Endothelial cell of umbilical vein (primary cell): ENCODE measurements around the gene ANGPTL4. TPM values are rescaled to one million over a fixed set of nuclear protein-coding genes. Genes with fewer than 3 reads are reported as not detected.

ENCODE experiments used
- BruUV-seq: library from RNA; stranded (reverse); fragments of 400-500 nt; replicated peaks from 2 replicates; lab custom pipeline; 2021; lab: Mats Ljungman, UMichigan
- CTCF ChIA-PET: fragments of 300-600, 350-600 bp; sonication (Branson Sonifier 250); formaldehyde crosslinking; loops from one replicate; lab custom pipeline; 2021; ENCODE audit warnings: antibody characterized with exemption, inconsistent platforms; lab: Charles Lee
- POLR2A ChIA-PET: fragments of 300-600, 350-600 bp; sonication (Branson Sonifier 250); formaldehyde crosslinking; loops from one replicate; lab custom pipeline; 2021; ENCODE audit warnings: antibody characterized with exemption, inconsistent platforms; lab: Charles Lee
- DNase-seq: peaks from one replicate; pipeline ENCODE4 v3.0.0-alpha.2; 2011; ENCODE audit warnings: low read depth, low spot score
- FAIRE-seq: peaks from 2 replicates; lab custom pipeline; 2011; peaks lifted over from hg19 to GRCh38; lab: Jason Lieb, UNC
- H2AFZ ChIP-seq: 2 replicates; pipeline ENCODE4 v1.6.0; 2012; ENCODE audit warnings: low read depth, low read length, control low read depth, inconsistent platforms
- H3K27ac ChIP-seq: 2 replicates; pipeline ENCODE4 v1.5.1; 2011; ENCODE audit warnings: low read depth, mild to moderate bottlenecking, control low read depth, low read length, moderate library complexity; ENCODE audit not compliant: insufficient read depth
- H3K27me3 ChIP-seq, 2 experiments: 2 replicates each; pipeline versions ENCODE4 v1.6.0 to v1.6.1; 2011; ENCODE audit warnings: low read length in 2 of 2, mixed read lengths in 1 of 2; ENCODE audit not compliant: control insufficient read depth in 2 of 2, insufficient read depth in 2 of 2
- H3K36me3 ChIP-seq, 2 experiments: 2 replicates in 1 of 2; 3 replicates in 1 of 2; pipeline ENCODE4 v1.5.1; 2011; ENCODE audit warnings: low read length in 2 of 2, mild to moderate bottlenecking in 1 of 2, moderate library complexity in 1 of 2; ENCODE audit not compliant: control insufficient read depth in 2 of 2, insufficient read depth in 2 of 2; ENCODE audit errors: extremely low read depth in 1 of 2
- H3K4me1 ChIP-seq: 3 replicates; pipeline ENCODE4 v1.5.1; 2011; ENCODE audit warnings: mild to moderate bottlenecking, low read length; ENCODE audit not compliant: control insufficient read depth, insufficient read depth; ENCODE audit errors: extremely low read depth
- H3K4me2 ChIP-seq: 2 replicates; pipeline ENCODE4 v1.6.1; 2011; ENCODE audit warnings: low read length, control low read depth, mixed read lengths; ENCODE audit not compliant: insufficient read depth
- H3K4me3 ChIP-seq, 3 experiments: fragments of 200-600 bp in 1 of 3; sonication (generic), shearing (Covaris generic) in 1 of 3; replicated peaks in 1 of 3; 2 replicates each; pipeline ENCODE4 v1.5.1; 2011 to 2016; ENCODE audit warnings: control low read depth in 3 of 3, low read length in 3 of 3, mild to moderate bottlenecking in 2 of 3, inconsistent platforms in 1 of 3, low read depth in 1 of 3, moderate library complexity in 1 of 3; ENCODE audit not compliant: insufficient read depth in 1 of 3
- H3K79me2 ChIP-seq: 2 replicates; pipeline ENCODE4 v1.6.0; 2012; ENCODE audit warnings: low read length, inconsistent platforms; ENCODE audit not compliant: control insufficient read depth, insufficient read depth
- H3K9ac ChIP-seq: replicated peaks from 2 replicates; pipeline ENCODE3; 2011; ENCODE audit warnings: low read length, control low read depth; ENCODE audit not compliant: insufficient read depth; ENCODE audit errors: extremely low read depth
- H3K9me1 ChIP-seq: replicated peaks from 3 replicates; pipeline ENCODE4 v1.6.0; 2011; ENCODE audit warnings: mild to moderate bottlenecking, low read length; ENCODE audit not compliant: control insufficient read depth, insufficient read depth; ENCODE audit errors: extremely low read depth
- H3K9me3 ChIP-seq: replicated peaks from 2 replicates; pipeline ENCODE4 v1.5.1; 2012; ENCODE audit warnings: low read length, inconsistent platforms; ENCODE audit not compliant: control insufficient read depth, insufficient read depth
- H4K20me1 ChIP-seq: replicated peaks from 2 replicates; pipeline ENCODE3; 2011; ENCODE audit warnings: mild to moderate bottlenecking, low read length; ENCODE audit not compliant: control insufficient read depth, insufficient read depth; ENCODE audit errors: extremely low read depth
- EZH2 ChIP-seq: IDR thresholded peaks from 2 replicates; pipeline ENCODE4 v1.6.1; 2012; ENCODE audit warnings: borderline replicate concordance, low read depth, mild to moderate bottlenecking, moderate library complexity, low read length, inconsistent platforms; ENCODE audit not compliant: severe bottlenecking
- FOS ChIP-seq: IDR thresholded peaks from 2 replicates; pipeline ENCODE4 v1.6.1; 2011; ENCODE audit warnings: mild to moderate bottlenecking, low read length, moderate library complexity, borderline replicate concordance; ENCODE audit not compliant: insufficient read depth
- GATA2 ChIP-seq: IDR thresholded peaks from 2 replicates; pipeline ENCODE4 v1.7.0; 2011; ENCODE audit warnings: low read depth, mild to moderate bottlenecking, moderate library complexity, mixed read lengths, low read length; ENCODE audit not compliant: insufficient read length, insufficient read depth
- JUN ChIP-seq: IDR thresholded peaks from 2 replicates; pipeline ENCODE4 v1.6.1; 2011; ENCODE audit warnings: borderline replicate concordance, low read depth; ENCODE audit not compliant: insufficient read length, insufficient read depth
- MYC ChIP-seq: IDR thresholded peaks from one replicate; pipeline ENCODE4 v1.6.1; 2011; ENCODE audit warnings: mild to moderate bottlenecking, low read depth, low read length
- POLR2A ChIP-seq: IDR thresholded peaks from 2 replicates; pipeline ENCODE4 v1.6.1; 2012; ENCODE audit warnings: low read depth, mild to moderate bottlenecking, control low read depth, low read length
- POLR2AphosphoS5 ChIP-seq: IDR thresholded peaks from 2 replicates; pipeline ENCODE4 v1.6.1; 2012; ENCODE audit warnings: low read depth, mild to moderate bottlenecking, control low read depth, low read length, moderate library complexity; ENCODE audit not compliant: insufficient read depth
- dilution Hi-C: fragments of 300-500 bp; cut with MboI; formaldehyde crosslinking; loops from one replicate; pipeline ENCODE4 v1.15.0; 2019; ENCODE audit warnings: low sequenced_read_pairs; ENCODE audit not compliant: extremely low pct_ligation_motif_present
- intact Hi-C: fragments of 100-400 bp; cut with micrococcal nuclease; formaldehyde crosslinking; loops from one replicate; pipeline ENCODE4 v1.10.0; 2022
- polyA plus RNA-seq, 4 experiments: library from polyadenylated mRNA; depleted of rRNA in 3 of 4; stranded (reverse) in 3 of 4; unstranded in 1 of 4; fragments of >200 nt; gene quantifications; 2 replicates each; pipeline versions ENCODE4 v1.2.1 to v1.2.3, GENCODE V29; 2011 to 2012; ENCODE audit warnings: missing spikeins in 1 of 4
- total RNA-seq: library from RNA; stranded (reverse); gene quantifications from 2 replicates; pipeline ENCODE4 v1.2.3, GENCODE V29; 2021
- TF ChIP-seq, protein P1 (sequence below): IDR thresholded peaks from 2 replicates; pipeline ENCODE4 v1.6.1; 2011; ENCODE audit not compliant: insufficient read depth, insufficient read length
- TF ChIP-seq, protein P2 (sequence below), 2 donors: IDR thresholded peaks; 1 replicate in 1 of 2; 2 replicates in 1 of 2; pipeline ENCODE4 v1.5.1; 2011; ENCODE audit warnings: low read length in 2 of 2, mild to moderate bottlenecking in 2 of 2, moderate library complexity in 2 of 2, control low read depth in 1 of 2, inconsistent platforms in 1 of 2, low read depth in 1 of 2; ENCODE audit not compliant: insufficient read depth in 1 of 2; ENCODE audit errors: extremely low read depth in 1 of 2

The ANGPTL4 gene
- total and polyA plus RNA-seq, 2 donors (not counting 3 experiments of a cell fraction or from before 2014, with no cell fraction given), result 3.9 to 14.1 TPM

DNA sequence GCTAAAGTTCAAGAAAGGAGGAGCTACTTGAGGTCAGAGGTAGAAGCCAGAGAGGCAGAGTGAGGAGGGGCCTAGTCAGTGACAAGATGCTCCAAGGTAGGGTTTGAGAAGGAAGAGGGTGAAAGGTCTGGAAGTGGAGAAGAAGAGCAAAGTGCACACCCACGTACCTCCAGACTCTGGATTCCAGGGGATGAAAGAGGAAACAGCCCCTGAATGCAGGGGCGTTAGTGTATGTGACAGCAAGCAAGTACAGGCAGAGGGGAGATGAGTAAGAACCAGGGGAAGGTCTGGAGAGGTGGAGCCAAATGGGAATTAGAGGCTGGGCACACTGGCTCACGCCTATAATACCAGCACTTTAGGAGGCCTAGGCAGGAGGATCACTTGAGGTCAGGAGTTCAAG is 34.0 kb upstream of the ANGPTL4 start:
- Histone ChIP-seq H3K4me1 (no peaks in the 10 kb centered on the region), H3K79me2 (no peaks in the 10 kb centered on the region), H3K27ac (no peak overlapping the region), H3K9me3 (no peaks in the 10 kb centered on the region), H3K27me3 (no peaks in the 10 kb centered on the region), H3K9me1 (no peaks in the 10 kb centered on the region), H3K4me3 (no peak overlapping the region), H3K9ac (no peak overlapping the region), H3K36me3 (peaks cover 3 to 20% of the 10 kb centered on the region in 2 experiments), H4K20me1 (no peaks in the 10 kb centered on the region), H3K4me2 (no peak overlapping the region), H2AFZ (no peak overlapping the region)
- DNase-seq (no peak), FAIRE-seq (no peak)
- intact Hi-C loops (no loop called here), dilution Hi-C loops (no loop called here)
- ChIA-PET CTCF (no interaction called here), POLR2A (no interaction called here)
- BruUV-seq, result no TSS peak
- TF ChIP-seq POLR2AphosphoS5 (no peak), POLR2A (no peak), FOS (no peak), GATA2 (no peak), MYC (no peak), EZH2 (no peak), JUN (no peak)
- TF ChIP-seq, protein P1, sequence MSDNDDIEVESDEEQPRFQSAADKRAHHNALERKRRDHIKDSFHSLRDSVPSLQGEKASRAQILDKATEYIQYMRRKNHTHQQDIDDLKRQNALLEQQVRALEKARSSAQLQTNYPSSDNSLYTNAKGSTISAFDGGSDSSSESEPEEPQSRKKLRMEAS, result no peak
- TF ChIP-seq, protein P2, sequence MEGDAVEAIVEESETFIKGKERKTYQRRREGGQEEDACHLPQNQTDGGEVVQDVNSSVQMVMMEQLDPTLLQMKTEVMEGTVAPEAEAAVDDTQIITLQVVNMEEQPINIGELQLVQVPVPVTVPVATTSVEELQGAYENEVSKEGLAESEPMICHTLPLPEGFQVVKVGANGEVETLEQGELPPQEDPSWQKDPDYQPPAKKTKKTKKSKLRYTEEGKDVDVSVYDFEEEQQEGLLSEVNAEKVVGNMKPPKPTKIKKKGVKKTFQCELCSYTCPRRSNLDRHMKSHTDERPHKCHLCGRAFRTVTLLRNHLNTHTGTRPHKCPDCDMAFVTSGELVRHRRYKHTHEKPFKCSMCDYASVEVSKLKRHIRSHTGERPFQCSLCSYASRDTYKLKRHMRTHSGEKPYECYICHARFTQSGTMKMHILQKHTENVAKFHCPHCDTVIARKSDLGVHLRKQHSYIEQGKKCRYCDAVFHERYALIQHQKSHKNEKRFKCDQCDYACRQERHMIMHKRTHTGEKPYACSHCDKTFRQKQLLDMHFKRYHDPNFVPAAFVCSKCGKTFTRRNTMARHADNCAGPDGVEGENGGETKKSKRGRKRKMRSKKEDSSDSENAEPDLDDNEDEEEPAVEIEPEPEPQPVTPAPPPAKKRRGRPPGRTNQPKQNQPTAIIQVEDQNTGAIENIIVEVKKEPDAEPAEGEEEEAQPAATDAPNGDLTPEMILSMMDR (IDR thresholded peaks at IDR 0.05; ENCODE audit: extremely low read depth in 1 of 2, insufficient read depth in 1 of 2, low read depth in 1 of 2, low read length in 2 of 2), result no peak
